Measurements from ENCODE around the gene ANKRD11.
A peak's percentile ranks its signal among the peaks of the same experiment; 100 is the strongest.

ANKRD11 gene

DNA sequence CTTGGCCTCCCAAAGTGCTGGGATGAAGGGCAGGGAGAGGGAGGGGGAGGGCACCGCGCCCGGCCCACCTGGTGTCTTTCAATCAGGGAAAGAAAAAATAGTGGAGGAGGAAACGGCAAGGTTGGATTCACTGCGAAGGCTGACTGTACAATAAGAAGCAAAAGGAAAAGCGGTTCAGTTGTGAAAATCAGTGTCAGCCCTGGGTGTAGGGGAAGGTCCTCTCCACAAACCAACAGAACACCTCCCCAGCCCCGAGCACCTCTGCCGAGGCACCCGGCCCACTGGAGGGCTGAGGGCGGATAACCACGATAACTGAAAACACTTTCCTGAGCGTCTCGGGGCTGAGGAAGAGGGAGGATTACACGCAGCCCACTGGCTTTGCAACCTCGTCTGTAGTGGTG is 16.4 kb upstream of the ANKRD11 start:
- no peak for DNase-seq (ENCODE audit: low spot score)

DNA sequence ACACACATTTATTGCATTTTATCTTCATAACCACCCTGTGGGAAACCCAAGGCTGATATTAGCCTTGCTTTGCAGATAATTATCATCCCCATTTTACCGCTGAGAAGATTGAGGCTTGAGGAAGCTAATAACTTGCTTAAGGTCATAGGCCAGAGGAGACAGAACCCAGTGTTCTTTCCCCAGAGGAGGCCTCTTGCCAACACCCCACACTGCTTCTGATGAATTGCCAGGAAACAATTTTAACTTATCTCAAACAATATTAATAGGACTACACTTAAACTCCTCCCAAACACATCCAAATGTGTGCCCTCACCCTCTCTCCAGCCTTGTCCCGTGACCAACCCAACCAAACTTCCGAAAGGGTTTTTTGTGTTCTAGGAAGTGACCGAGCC is 15.7 kb upstream of the ANKRD11 start:
- DNase-seq (ENCODE audit: low spot score): no peak

DNA sequence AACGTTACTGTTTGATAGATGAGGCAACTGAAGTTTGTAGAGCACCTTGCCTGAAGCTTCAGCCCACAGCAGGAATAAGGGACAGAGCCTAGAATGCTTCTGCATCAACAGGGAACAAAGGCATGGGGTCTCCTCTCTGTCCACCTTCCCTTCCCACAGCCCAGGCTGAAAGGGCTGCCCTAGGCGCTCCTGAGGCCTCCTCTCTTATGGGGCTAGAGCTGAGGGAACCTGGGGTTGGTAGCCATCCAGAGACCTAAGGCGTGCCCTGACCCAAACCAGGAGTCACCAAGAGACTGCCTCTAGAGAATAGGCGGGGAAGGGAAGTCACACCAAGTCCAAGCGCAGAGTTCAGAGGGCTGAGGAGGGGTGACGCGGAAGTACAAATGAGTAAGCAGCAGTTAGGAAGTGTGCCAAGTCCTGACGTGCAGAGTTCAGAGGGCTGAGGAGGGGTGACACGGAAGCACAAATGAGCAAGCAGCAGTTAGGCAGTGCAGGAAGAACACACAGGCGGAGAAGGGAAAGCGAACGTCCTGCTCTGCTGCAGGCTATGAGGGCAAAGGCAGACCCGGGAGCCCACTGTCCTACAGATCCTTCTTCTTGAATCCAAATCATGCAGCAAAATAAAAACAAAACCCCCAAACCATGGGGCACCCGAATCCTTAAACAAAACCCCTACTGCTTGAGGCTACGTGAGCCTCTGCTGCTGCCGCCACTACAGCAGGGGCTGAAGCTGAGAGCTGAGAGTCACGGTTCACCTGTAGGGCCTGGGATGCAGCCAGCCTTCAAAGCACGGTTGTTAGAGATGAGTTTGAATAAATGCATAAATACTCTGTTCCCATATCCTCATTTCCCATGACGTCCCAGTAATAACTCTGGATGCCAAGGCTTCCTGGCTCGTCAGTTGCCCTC is 15.1 kb upstream of the ANKRD11 start:
- no peak for DNase-seq (ENCODE audit: low spot score)

DNA sequence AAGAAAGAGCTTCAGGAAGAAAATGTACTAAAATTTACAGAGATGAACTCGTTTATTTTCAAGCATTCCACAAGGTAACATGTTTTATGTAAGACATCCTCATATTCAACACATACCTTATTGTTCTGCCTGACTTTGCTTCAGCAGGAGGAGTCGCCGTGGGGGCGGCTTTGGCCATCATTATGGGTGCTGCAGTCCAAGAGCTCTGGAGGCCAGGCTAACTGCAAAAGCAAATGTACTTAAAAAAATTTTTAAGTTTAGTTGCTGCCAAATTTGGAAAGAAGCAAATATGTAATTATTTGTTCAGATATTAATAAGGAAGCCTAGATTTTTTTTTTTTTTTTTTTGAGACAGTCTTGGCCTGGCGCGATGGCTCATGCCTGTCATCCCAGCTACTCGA is 13.7 kb upstream of the ANKRD11 start:
- no peak for DNase-seq (ENCODE audit: low spot score)

DNA sequence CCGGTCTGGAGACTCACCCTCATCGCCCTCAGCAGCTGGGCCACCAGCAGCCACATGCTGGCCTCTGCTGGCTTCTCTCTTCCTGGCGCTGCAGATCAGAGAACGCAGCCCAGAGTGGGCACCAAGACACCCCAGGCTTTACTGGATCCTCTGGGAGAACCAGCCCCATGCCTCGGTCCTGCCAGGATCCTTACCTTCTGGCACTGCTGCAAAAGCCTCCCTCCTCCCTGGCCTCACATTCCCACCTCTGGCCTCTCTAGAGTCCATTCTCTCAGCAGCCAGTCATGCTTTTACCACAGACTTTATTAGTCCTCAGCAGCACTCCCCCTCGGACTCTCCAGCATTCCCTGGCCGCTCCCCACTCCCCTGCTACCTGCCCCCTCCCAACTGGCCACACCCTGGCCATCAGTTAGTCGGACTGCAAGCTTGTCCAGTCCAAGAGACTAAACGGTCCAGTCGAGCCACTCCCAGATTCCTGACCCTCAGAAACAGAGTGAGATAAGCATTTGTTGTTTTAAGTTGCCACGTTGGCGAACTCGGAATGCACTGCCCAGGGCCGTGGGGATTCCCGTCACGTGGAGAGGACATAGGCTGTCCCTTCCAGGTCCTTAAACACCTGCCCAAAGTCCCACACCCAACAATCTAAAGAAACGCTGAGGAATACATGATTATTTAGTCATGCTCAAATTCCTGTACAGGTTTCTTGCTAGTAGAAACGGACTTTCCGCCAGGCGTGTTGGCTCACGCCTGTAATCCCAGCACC is 11.9 kb upstream of the ANKRD11 start:
- DNase-seq (ENCODE audit: low spot score): no peak

DNA sequence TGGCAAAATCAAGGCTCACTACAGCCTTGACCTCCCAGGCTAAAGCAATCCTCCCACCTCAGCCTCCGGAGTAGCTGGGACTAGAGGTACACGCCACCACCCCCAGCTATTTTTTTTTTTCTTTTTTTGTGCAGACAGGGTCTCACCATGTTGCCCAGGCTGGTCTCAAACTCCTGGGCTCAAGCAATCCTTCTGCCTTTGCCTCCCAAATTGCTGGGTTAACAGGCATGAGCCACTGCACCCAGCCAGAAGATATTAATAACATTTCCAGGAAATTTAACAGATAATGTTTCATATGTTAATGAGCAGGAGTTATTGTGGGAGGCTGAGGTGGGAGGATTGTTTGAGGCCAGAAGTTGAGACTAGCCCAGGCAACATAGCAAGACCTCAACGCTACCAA is 9.4 kb upstream of the ANKRD11 start:
- no peak for DNase-seq (ENCODE audit: low spot score)

DNA sequence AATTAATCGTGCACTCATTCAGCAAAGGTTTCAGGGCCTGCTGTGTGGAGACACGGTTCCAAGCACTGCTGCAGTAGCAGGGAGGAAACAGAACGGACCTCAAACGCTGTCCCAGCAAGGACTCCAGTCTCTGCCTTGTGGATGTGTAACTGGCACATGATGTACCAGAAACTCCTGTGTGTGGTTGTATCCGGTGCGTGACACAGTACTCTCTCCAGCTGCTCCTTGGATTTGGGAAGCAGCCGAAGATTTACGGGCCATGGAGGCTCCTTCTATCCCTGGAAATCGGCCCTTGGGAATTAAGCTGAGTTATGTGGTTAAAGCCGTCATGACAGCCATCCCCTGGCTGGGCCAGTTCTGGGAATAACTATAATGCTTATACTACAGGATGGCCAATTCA is 8.5 kb upstream of the ANKRD11 start:
- no peak for DNase-seq (ENCODE audit: low spot score)

DNA sequence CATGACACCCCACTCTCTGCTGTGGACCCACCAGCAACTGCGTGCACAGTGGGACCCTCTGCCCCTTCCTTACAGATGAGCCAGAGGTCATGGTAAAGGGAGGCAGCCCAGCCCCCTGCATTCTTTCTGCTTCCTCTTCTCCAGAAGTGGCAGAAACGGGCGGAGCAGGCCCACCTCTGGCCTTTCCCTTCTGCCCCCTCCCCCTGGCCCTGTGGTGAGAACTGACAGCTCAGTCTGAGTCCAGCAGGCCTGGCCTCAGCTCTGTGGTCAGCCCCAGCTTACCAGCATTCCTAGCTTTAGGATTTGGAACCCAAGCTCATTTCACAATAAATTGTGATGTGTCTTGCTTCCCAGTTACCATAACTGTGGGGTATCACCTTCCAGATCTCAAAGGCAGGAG is 4.8 kb upstream of the ANKRD11 start:
- DNase-seq (ENCODE audit: low spot score): no peak

DNA sequence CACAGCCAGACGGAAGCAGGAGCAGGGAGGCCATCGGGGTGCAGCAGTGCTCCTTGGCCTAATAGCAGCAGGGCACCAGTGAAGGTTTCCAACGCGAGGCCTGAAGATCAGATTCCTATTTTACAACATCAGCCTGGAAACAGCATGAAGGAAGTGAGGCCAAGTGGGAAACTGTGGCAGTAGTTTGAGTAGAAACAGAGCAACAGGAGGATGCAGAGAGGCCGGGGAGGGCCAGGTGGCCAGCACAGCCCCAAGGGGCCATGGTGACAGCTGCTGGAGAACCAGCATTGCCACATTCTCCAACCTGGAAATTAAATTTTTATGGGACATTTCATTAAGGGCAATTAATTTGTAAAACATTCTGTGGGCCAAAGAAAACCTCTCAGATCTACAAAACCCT is 3.4 kb upstream of the ANKRD11 start:
- no peak for DNase-seq (ENCODE audit: low spot score)

DNA sequence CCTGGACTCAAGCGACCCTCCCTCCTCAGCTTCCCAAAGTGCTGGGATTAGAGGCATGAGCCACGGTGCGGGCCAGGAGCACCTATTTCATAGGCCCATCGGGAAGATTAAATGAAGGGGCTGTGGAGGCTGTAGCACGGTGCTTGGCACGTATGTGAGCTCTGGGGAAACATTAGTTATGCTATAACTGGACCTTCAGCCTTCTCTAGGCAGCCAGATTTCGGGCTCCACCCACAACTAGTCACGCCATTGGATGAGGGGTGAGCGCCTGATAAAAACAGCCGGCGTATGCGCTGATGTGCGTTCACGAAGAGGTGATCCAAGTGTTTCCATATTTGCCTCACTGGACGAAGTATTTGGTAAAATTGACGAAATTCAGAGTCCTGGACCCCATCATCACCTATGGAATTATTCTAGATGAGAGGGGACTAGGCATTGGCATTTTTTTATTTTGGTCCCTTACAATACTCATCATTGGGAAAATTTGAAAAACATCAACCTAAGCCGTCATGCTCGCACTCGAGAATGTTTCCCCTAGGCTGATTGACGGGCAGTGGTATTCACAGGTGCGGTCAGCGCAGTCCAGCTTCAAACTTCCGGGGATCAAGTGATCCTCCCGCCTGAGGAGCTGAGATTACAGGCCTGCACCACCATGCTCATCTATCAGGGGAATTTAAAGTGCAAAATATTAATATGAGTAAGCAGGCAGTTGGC is 1.8 kb upstream of the ANKRD11 start:
- no peak for DNase-seq (ENCODE audit: low spot score)

DNA sequence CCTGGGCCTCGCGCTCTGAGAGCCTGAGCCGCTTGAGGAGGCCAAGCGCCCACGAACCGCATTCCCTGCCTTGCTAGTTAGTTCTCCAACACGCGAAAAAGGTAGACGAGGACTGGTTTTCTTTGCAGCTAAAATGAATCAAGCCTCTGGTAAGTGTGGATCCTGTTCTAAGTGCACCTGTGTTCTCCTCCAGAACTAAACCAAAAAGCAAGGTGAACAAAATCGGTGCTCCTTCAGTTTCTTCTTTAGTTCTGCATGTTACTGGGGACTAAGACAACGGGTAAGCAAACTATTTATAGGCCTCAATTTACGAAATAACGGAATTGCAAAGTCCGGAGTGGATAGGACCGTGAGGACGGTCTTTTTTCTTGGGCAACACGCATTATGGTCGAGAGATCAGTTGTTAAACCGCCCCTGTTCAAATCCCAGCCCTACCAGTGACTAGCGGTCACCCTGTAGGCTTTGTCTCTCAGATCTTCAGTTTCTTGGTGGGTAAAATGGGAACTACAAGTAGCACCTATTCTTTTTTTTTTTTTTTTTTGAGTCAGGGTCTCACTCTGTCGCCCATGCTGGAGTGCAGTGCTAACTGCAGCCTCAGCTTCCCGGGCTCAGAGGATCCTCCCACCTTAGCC is 993 bp upstream of the ANKRD11 start:
- no peak for DNase-seq (ENCODE audit: low spot score)

DNA sequence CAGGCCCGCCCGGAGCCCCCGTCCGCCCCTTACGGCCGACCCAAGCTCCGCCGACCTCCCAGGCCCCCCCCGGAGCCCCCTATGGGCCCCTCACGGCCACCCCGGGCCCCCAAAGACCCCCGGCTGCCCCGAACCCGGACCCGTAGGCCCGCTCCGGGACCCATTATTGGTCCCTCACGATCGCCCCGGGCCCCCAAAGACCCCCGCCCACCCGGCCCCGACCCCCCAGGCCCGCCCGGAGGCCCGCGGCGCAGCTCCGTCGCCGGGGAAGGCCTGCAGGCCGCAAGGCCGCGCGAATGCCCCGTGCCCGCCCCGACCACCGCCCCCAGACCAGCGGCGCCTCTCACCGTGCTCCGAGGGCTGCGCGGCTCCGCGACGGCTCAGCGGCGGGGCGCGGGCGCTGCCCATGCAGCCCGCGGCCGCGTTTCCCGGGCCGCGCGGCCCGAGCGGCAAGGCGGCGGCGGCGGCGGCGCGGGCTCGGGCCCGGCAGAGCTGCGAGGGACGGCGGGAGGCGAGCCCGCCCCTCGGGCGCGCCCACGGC is 393 bp downstream of the ANKRD11 start:
- no peak for DNase-seq (ENCODE audit: low spot score)

DNA sequence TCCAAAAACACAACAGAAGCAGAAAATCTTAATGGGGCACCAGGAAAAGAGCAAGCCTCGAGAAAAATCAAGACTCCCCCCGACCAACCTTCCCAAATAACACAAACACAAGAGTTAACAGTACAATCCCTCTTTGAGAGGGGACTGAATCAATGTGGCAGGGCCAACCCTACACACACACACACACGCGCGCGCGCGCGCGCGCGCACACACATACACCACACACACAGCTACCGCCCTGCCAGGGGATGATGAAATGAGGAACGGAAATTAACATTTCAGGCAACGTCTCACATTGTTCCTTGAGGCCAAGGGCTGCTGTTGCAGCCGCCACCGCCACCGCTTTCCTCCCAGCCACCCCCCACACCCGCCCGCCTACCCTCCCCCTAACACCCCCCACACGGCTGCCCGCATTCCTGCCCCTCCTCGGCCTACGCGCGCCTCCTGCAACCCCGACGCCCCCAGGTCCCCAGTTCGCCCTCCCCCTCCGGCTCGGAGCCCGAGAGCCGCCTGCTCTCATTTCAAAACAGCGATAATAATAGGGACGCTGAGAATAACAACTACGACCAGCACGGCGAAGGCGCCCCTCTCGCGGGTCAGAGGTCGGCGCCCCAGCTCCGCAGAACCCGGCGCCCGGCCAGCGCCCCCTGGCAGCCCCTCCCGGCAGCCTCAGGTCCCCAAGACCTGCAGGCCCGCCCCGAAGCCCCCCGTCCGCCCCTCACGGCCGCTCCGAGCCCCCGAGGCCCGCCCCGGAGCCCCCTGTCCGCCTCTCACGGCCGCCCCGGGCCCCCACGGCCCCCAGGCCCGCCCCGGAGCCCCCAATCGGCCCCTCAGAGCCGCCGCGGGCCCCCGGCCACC is 1.1 kb downstream of the ANKRD11 start:
- DNase-seq (ENCODE audit: low spot score): peak; percentile 80

DNA sequence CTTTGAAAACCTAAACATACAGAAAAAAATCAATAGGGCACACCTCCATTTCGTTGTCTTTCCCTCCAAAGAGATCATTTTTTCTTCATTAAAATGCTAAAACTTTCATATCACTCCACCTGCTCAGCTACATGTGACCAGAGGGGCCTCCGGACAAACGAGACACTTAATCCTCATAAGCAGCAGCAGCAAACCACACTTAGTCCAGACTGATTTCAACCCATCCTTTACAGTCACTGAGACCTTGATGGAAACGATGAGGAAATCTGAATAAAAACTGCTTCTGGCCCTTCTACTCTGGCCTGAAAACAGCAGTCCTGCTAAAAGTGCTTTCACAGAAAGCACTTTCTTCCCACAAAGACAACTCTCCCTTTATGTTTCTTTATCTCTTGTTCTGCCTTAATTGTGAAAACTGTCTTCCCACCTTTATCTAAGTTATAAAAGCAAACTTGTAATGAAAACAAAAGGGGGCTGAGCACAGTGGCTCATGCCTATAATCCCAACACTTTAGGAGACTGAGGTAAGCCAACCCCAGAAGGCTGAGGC is 4.6 kb downstream of the ANKRD11 start:
- no peak for DNase-seq (ENCODE audit: low spot score)

DNA sequence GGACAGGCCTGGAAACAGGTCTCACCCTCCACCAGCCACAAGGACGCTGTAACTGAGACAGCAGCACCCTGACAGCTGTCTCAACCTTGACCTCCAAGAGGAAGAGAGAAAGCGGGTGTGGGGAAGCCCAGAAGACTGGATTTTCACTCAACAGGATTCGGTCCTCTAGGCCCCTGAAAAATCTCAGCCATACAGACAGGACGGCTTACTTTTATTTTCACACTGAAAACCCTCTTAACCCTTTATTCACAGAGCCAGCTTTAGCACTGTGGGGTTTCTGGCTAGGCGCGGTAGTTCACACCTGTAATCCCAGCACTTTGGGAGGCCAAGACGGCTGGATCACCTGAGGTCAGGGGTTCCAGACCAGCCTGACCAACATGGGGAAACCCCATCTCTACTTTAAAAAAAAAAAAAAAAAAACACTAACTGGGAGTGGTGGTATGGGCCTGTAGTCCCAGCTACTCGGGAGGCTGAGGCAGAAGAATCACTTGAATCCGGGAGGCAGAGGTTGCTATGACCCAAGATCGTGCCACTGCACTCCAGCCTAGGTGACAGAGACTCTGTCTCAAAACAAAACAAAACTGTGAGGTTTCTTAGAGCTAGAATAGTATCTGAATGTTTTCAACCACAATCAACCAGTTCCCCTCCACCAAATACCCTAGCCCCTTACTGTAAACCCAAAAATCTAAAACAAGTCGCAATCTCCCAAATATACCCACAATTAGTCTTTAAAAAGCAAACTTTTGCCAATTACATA is 5.3 kb downstream of the ANKRD11 start:
- no peak for DNase-seq (ENCODE audit: low spot score)

DNA sequence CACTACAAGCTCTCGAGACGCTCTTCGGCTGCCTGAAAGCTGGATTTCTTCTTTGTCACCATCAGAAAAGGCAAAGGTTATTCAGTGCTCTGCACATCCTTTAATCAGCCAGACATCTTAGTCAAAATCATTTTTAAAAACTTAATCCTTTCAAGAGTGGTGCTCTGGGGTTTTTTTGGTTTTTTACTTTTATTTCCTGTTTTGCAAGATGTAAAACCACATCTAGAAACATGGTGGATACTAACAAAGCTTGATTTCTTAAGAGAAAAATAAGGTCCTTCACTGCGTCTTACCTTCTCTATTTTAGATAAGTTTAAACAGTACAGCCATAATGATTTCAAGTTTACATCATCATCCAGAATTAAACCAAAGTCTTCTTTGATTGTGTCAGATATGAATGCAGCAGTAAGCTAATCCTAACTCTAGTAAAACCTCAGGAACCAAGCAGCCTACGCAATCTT is 6.3 kb downstream of the ANKRD11 start:
- DNase-seq (ENCODE audit: low spot score): no peak

DNA sequence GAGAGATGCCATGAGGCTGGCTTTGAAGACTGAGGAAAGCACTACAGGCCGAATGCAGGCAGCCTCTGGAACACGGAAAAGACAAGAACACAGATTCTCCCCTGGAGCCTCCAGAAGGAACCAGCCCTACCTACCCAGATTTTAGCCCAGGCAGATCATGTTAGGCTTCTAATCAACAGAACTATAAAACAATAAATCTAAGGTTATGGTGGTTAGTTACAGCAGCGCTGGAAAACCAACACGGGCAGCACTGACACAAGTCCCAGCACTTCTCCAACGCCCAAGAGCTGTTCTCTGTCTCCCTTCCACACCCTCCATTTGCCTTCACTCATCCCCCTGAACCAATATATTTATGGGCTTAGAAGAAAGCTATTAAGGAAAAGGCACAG is 7.5 kb downstream of the ANKRD11 start:
- no peak for DNase-seq (ENCODE audit: low spot score)

DNA sequence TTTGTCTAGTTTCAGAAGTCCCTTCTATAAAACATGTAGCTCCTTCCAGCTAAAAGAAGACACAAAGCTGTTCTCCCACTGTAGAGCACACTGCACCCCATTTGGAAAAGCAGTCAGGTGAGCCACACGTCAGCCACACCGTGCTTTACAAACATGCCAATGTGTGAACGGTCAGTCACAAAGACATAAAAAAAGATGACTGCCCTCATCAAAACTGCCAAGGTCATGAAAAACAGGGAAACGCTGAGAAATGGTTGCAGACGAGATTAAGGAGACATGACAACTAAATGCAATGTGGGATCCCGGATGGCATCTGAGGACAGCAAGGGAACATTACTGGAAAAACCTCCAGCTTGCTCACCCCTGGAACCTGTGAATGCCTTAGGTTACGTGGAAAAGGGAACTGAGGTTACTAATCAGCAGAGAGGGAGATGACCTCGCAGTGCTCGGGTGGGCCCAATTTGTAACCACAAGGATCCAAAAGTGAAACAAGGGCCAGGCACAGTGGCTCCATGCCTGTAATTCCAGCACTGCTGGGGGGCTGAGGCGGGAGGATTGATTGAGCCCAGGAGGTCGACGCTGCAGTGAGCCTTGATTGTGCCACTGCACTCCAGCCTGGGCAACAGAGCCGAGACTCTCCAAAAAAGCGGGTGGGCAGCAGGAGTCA is 8.1 kb downstream of the ANKRD11 start:
- DNase-seq (ENCODE audit: low spot score): no peak

DNA sequence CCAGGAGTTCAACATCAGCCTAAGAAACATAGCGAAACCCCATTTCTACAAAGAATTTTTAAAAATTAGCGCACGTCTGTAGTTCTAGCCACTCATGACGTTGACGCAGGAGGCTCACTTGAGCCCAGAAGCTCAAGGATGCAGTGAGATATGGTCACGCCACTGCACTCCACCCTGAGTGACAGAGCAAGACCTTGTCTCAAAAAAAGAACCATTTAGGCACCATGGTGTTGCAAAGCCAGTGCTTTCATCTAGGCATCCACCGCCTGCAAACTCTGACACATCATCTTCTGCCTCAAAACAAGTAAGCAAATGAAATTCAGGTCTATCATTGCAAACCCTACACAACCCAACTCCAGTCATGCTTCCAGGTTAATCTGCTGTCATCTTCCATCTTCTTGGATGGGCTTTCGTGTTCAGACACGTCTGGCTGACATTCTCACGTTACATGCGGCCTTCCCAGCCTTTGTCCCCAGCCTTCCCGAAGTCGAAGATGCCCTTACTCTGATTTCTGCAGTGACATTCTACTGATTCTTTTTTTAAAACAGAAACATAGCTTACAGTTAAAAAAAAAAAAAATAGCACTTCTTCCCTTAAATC is 8.9 kb downstream of the ANKRD11 start:
- no peak for DNase-seq (ENCODE audit: low spot score)
